ENCODE results near the gene ALKBH8. TPM values are rescaled to one million over a fixed set of nuclear protein-coding genes. Genes with fewer than 3 reads are reported as not detected.
A peak's percentile ranks its signal among the peaks of the same experiment; 100 is the strongest.

ALKBH8 gene
- total and polyA plus RNA-seq, 2 of the 13 experiments (the other 11 are each of a cell fraction or from before 2014, with no cell fraction given) = 2.4 to 9.1 TPM

- TF ChIP-seq ZNF224 (CRISPR knock-in tag; IDR thresholded peaks at IDR 0.05) (peak; percentile 83), ETV6 (CRISPR knock-in tag; conservative IDR thresholded peaks at IDR 0.05) (no peak), ZNF629 (CRISPR knock-in tag; conservative IDR thresholded peaks at IDR 0.05) (no peak), AGO2 (optimal IDR thresholded peaks at IDR 0.05; ENCODE audit: low read depth, low read length) (no peak), NFRKB (IDR thresholded peaks at IDR 0.05) (no peak), ZBTB38 (CRISPR knock-in tag; IDR thresholded peaks at IDR 0.05) (peak; percentile 57; the same call in 1 of the 2 replicates), ZNF350 (CRISPR knock-in tag; IDR thresholded peaks at IDR 0.05; ENCODE audit: borderline replicate concordance, low read depth) (peak; percentile 82; the same call in 1 of the 2 replicates), TFE3 (CRISPR knock-in tag; IDR thresholded peaks at IDR 0.05) (peak; percentile 51; the same call in 1 of the 2 replicates), ZFYVE20 (CRISPR knock-in tag; IDR thresholded peaks at IDR 0.05; ENCODE audit: borderline replicate concordance, low read depth) (no peak), ATF7-NPFF (CRISPR knock-in tag; IDR thresholded peaks at IDR 0.05; ENCODE audit: low read depth) (no peak), ZMYM4 (CRISPR knock-in tag; IDR thresholded peaks at IDR 0.05) (peak; percentile 46; the same call in 1 of the 2 replicates), SMAD3 (CRISPR knock-in tag; IDR thresholded peaks at IDR 0.05) (no peak; the same call in 1 of the 2 replicates), JARID2 (CRISPR knock-in tag; IDR thresholded peaks at IDR 0.05; ENCODE audit: insufficient replicate concordance) (no peak), POLR2AphosphoS2 (IDR thresholded peaks at IDR 0.05; ENCODE audit: low read depth, low read length) (no peak), HDAC1 (CRISPR knock-in tag; IDR thresholded peaks at IDR 0.05) (peak; percentile 84), ZBTB1 (CRISPR knock-in tag; IDR thresholded peaks at IDR 0.05; ENCODE audit: borderline replicate concordance) (no peak), ZNF260 (CRISPR knock-in tag; IDR thresholded peaks at IDR 0.05; ENCODE audit: borderline replicate concordance, low read depth) (no peak)
- TF ChIP-seq, protein P1, sequence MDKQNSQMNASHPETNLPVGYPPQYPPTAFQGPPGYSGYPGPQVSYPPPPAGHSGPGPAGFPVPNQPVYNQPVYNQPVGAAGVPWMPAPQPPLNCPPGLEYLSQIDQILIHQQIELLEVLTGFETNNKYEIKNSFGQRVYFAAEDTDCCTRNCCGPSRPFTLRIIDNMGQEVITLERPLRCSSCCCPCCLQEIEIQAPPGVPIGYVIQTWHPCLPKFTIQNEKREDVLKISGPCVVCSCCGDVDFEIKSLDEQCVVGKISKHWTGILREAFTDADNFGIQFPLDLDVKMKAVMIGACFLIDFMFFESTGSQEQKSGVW (CRISPR knock-in tag; IDR thresholded peaks at IDR 0.05; ENCODE audit: borderline replicate concordance) = no peak
- TF ChIP-seq, protein P2, sequence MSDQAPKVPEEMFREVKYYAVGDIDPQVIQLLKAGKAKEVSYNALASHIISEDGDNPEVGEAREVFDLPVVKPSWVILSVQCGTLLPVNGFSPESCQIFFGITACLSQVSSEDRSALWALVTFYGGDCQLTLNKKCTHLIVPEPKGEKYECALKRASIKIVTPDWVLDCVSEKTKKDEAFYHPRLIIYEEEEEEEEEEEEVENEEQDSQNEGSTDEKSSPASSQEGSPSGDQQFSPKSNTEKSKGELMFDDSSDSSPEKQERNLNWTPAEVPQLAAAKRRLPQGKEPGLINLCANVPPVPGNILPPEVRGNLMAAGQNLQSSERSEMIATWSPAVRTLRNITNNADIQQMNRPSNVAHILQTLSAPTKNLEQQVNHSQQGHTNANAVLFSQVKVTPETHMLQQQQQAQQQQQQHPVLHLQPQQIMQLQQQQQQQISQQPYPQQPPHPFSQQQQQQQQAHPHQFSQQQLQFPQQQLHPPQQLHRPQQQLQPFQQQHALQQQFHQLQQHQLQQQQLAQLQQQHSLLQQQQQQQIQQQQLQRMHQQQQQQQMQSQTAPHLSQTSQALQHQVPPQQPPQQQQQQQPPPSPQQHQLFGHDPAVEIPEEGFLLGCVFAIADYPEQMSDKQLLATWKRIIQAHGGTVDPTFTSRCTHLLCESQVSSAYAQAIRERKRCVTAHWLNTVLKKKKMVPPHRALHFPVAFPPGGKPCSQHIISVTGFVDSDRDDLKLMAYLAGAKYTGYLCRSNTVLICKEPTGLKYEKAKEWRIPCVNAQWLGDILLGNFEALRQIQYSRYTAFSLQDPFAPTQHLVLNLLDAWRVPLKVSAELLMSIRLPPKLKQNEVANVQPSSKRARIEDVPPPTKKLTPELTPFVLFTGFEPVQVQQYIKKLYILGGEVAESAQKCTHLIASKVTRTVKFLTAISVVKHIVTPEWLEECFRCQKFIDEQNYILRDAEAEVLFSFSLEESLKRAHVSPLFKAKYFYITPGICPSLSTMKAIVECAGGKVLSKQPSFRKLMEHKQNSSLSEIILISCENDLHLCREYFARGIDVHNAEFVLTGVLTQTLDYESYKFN (CRISPR knock-in tag; conservative IDR thresholded peaks at IDR 0.05) = no peak
- TF ChIP-seq, protein P3, sequence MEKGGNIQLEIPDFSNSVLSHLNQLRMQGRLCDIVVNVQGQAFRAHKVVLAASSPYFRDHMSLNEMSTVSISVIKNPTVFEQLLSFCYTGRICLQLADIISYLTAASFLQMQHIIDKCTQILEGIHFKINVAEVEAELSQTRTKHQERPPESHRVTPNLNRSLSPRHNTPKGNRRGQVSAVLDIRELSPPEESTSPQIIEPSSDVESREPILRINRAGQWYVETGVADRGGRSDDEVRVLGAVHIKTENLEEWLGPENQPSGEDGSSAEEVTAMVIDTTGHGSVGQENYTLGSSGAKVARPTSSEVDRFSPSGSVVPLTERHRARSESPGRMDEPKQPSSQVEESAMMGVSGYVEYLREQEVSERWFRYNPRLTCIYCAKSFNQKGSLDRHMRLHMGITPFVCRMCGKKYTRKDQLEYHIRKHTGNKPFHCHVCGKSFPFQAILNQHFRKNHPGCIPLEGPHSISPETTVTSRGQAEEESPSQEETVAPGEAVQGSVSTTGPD (CRISPR knock-in tag; IDR thresholded peaks at IDR 0.05) = no peak
Measured at GRCh38 chr11:107565219-107565937, at the start of gene ALKBH8 (continued).
